RPMI7951 (cell line): ENCODE results near the gene CTCFL. TPM values are rescaled to one million over a fixed set of nuclear protein-coding genes. Genes with fewer than 3 reads are reported as not detected.

ENCODE experiments used
- DNase-seq: peaks from one replicate; pipeline ENCODE4 v3.0.0-alpha.2; 2012; ENCODE audit warnings: low read depth
- total RNA-seq: library from RNA; depleted of rRNA; stranded (reverse); fragments of >200 nt; shearing (Covaris generic); gene quantifications from 2 replicates; pipeline ENCODE4 v1.2.3, GENCODE V29; 2014

CTCFL gene
- total RNA-seq, 1 experiment from 2014 or later: not detected

DNA sequence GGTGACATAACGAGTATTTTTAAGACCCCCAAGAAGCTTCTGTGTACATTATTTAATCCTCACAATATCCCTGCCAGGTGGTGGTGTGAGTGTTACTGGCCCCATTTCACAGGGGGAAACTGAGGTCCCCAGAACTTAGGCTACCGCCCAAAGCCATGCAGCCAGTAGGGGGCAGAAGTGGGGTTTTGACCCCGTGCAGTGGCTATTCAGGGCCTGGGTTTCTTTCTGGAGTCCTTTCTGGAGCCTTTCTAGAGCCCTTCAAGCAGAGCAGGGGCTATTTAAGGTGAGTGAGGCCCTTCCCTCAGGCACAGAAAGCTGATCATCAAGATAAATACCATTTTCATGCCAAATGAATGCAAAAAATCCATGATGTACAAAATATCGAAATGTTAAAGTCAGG, 59.0 kb downstream of the CTCFL start:
- no peak for DNase-seq

DNA sequence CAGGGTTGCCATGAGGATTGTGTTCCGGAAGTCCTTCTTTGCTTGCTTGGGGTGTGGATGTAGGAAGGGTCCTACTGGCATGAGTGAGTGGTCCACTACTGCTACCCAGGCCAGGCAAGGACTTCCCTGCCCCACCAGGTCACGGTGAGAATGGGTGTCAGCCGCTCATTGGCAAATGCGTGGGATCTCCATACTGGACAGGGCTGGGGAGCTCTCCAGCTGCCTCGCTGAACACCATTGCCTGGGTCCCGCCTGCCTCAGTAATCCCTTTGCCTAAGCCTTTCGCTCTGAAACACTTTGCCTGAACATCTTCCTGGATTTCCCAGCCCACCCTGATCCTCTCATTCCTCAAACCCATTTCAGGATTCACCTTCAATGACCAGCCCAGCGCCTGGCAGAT, 59.5 kb downstream of the CTCFL start:
- no peak for DNase-seq

DNA sequence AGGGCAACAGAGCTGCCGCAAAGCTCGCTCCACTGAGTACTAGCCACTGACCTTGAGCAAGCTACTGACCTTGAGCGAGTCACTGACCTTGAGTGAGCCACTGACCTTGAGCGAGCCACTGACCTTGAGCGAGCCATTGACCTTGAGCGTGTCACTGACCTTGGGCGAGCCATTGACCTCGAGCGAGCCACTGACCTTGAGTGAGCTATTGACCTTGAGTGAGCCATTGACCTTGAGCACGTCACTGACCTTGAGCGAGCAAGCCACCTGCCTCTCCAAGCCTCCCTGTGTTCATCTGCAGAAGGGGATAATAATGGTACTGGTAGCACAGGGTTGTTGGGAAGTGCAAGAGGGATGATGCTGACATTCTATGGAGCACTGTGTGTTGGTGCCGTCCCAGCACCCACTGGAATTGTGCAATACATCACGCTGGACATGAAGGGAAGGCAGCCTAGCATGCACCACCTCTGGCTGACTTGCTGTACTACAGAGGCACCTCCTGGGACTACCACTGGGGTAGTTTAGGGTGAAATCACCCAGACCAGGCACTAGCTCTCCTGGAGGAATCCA, 60.2 kb downstream of the CTCFL start:
- peak; percentile 42 for DNase-seq

DNA sequence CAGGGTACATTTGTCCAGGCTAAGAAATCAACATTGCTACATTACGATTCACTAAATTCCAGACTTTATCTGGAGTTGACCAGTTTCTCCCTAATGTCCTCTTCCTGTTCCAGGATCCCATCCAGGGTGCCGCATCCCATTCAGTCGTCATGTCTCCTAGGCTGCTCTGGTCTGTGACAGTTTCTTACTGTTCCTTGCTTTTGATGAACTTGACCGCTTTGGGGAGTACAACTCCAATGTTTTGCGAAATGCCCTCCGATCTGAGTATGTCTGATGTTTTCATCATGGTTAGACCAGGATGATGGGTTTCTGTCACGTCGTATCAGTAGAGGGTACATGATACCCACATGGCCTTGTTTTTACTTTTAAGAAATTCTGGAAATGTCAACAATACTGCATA, 62.2 kb downstream of the CTCFL start:
- no peak for DNase-seq

DNA sequence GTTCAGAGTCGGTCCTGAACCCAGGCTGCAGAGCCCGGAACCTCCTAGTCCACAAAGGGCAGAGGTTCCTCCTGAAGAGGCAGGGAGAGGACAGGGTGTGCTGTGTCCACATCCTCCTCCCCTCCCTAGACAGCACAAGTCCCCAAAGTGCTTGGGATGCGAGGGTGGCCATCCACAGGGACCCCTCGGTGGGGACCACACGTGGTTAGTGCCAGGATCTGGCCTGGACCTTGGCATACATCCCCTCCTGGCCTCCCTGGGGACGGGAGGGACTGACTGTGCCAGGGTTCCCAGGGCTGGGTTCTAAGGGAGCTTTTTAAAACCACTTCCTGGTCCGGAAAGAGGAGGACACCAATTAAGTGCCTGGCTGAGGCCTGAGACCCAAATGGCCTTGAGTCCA, 63.2 kb downstream of the CTCFL start:
- DNase-seq: no peak

DNA sequence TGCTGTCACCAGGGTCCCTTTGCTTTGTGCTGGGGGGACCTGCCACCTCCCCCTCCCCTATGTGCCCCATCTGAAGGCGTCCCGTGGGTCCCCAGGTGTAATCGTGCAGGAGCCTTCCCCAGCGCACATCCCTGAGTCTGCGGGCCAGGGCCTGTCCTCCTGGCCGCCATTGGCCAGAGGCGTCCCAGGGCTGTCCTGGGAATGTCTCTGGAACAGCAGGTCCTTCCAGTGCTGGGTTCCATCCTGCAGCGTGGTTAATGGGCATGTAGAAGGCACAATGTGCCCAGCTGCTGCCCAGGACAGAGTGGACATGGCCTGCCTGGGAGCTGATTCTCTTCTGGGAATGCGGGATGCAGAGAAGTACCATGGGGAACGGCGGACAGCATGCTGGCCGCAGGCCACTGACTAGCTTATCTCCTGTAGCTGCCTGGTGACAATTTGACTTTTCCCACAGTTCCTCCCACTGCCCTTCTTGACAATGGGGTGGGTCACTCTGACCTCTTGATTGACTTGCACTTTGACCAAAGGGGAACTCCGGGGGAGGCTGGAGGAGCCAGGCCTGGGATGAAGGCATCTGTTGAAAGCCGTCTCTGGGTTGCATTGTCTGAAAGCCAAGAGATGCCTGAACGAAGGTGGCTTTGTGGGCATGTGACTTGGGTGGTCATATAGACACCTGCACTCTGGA, 64.0 kb downstream of the CTCFL start:
- no peak for DNase-seq

DNA sequence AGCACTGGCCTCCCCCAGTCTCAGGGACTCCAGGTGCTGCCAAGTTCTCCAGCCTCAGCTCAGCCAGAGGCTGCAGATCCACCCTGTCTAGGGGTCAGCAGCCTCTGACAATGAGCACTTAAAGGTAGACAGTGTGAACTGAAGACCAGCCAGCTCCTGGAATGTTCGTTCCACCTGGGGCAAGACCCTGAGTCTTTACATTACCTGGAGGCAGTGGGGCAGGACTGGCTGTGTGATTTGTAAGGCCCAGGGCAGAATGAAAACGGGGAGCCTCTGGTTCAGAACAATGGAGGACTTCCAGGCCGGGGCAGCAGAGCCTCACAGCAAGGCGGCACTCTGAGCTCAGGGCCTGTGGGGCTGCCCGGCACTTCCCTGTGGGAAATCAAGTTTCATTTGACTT, 65.0 kb downstream of the CTCFL start:
- no peak for DNase-seq

DNA sequence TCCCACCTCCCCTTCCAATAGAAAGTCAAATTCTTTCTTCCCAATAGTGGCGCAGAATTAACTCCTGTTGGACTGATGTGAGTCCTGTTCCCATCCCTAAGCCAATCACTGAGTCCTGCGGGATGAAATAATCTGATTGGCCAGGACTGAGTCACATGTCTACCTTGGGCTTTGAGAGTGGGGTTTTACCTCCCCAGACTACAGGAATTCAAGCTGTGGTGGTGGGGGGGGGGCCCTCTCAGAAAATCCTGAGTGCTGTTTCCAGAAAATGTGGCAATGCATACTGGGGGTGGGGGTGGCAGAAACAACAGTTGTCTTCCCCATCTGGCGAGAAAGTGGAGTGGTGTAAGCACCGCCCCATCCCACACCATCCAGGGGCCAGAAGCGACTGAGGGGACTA, 65.7 kb downstream of the CTCFL start:
- no peak for DNase-seq

DNA sequence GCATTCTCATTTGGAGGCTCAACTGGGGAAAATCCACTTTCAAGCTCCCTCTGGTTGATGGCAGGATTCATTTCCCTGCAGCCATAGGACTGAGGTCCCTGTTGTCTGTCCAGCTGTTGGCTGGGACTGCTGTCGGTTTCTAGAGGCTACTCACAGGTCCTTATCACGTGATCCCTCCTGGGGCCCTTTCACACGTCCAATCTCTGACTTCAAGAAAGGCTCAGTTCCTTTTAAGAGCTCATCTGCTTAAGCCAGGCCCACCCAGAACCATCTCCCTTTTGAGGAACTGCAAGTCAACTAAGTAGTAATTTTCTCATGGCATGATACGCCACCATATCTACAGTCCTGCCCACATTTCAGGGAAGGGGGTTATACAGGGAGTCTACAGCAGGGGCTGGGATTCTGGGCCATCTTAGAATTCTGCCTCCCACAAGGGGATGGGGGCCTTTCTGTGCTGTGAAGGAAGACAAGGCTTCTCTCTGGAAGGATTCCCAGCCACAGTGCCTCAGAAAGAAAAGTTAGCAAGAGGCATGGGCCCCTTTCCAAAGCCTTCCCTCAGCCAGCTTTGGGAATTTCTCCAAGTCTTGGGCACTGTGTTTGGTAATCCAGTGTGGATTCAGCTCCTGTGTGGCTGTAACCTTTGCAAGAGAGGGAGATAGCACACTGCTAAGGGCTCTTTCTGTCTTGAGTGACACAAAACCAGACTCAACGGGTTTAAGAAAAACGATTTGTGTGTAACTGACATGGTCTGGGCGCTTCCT, 66.4 kb downstream of the CTCFL start:
- DNase-seq: no peak

DNA sequence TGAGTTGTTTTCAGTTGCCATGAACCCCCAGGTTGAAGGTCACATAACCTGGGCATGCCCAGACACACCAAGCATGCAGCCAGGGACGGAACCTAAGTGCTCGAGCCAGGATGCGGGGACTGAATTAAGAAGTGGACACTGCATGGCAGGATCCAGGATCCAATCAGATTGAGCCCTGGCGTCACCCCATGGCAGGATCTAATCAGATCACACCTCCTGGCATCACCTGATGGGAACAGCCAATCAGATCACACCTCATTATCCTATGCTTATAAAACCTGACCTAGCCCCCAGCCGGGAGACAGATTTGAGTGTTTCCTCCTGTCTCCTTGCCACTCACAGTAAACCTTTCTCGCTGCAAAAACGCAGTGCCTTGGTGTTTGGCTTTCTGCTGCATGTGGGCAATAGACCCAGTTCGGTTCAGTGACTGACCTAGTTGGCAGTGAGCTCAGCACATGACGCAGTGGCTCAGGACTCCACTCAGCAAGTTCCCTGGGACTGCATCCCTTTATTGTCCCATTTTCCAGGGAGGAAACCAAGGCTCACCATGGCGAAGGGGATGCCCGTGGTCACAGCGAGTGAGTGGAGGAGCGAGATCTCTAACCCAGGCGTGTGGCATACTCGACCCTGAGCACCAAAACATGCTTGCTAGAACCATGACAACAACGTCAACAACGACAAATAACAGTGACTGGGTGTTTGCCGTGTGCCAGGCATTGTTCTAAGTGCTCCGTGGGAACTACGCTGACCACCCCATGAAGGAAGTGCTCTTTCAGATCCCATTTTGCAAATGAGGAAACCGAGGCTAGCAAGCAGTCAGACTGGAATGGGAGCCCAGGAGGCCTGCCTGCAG, 67.5 kb downstream of the CTCFL start:
- DNase-seq: no peak

DNA sequence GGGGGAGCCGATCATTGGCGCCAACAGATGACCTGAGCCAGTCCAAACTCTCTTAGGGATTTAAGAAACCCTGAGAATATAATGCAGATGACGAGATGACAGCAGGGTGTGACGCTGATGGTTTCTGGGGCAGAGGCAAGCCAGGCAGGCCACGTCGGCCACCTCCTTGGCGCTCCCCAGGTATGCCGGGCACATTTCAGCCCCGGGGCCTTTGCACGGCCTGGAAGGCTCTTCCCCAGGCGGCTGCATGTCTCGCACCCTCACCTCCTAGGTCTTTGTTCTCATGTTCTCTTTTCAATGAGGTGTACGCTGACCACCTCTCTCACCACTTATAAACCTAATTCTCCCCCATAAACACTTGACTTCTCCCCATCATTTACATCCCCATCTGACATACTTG, 68.8 kb downstream of the CTCFL start:
- no peak for DNase-seq

DNA sequence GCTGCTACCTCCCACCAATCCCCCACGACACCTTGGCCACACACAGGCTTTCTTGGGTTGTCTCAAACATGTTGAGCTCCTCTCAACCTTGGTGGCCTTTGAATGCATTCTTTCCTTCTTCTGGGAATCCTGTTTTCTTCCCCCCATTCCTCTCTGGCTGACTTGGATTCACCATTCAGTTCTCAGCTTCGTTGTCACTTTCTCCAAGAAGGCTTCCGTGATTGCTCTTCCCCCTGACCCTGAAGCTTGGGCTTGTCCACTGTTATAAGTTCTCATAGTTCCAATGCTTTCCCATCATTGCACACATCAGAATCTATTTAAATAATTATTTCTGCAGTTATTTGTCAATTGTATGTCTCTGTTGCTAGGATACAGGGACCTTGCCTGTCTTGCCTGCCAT, 69.6 kb downstream of the CTCFL start:
- DNase-seq: no peak

DNA sequence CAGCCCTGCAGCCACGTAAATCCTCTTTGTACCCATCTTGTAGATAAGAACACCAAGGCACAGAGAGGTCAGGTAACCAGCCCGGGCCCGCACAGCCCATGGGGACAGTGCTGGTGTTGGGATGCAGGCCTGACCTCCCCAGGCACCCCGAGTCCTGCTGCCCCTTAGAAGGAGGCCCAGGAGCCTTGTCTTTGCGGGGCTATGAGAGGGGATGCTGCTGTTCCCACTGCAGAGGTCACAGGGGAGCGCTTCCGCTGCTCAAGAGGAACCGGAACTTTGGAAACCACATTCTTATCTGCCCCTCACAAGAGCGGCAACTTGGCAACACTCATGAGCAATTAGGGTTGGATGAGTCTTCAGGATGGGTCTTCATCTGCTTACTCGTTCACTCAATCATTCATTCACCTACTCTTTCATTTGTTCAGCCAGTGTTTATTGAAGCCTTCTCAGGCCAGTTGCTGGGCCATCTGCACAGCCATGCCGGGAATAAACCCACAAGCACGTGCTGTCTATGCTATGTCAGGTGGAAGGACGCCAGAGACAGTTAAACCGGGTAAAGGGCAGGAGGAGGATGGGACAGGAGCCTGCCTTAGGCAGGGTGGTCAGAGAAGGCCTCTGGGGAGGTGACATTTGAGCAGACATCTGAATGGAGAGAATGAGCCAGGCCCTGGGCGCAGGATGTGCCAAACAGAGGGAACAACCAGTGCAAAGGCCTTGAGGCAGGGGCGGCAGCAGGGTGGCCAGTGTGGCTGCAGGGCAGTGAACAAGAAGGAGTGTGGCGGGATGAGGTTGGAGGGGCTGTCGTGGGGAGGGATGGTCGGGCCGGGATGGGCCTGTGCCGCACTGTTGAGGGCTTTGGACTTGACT, 72.9 kb downstream of the CTCFL start:
- DNase-seq: no peak

DNA sequence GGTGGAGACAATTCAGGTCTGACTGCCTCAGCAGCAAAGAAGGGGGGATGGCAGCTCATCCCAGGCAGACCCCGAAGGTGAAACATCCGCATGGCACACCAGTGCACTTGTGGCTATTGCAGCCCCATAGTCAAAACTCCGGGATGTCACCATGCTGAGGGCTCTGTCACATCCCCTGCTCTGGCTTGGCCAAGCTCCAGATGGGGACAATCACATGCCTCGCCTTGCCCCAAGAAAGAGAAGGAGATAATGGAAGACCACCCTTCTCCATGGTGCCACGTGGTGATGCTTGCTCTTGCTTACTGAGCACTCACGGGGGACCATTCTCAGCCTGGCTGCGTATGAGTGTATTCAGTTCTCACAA, 73.5 kb downstream of the CTCFL start:
- no peak for DNase-seq

DNA sequence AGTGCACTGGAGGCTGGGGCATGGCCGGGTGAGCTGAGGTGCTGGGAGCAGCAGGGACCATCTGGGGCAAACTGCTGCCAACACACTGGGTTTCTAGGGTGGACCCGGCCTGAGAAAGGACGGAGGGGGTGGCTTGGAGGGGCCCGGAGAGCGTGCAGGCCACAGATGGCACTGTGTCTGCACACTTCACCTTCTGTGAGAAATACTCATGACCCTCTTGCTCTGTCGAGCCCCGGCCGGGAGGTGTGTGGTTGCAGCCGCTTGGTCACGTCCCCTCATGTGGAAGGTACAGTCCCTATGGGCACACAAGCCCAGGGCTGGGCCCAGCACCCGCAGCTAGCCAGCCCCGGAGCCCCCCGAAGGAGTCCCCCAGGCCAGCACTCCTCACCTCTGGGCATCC, 74.0 kb downstream of the CTCFL start:
- DNase-seq: no peak

DNA sequence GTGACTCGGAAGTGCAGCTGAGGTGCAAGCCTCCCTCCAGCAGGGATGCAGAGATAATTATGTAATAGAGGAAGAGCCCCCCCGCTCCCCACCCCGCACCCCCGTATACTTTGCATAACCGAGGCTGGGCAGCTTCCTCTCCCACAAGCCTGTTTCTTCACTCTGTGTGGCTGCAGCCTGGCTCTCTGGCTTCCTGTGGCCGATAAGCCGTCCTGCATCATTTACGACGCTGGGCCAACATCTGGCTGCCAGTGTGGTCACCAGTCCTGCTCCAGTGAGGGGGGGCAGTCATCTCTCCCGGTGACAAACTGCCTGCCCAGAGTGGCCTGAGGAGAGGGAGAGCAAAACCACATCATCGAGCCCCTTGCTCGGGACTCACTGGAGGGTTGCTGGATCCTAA, 74.5 kb downstream of the CTCFL start:
- peak; percentile 51 for DNase-seq

DNA sequence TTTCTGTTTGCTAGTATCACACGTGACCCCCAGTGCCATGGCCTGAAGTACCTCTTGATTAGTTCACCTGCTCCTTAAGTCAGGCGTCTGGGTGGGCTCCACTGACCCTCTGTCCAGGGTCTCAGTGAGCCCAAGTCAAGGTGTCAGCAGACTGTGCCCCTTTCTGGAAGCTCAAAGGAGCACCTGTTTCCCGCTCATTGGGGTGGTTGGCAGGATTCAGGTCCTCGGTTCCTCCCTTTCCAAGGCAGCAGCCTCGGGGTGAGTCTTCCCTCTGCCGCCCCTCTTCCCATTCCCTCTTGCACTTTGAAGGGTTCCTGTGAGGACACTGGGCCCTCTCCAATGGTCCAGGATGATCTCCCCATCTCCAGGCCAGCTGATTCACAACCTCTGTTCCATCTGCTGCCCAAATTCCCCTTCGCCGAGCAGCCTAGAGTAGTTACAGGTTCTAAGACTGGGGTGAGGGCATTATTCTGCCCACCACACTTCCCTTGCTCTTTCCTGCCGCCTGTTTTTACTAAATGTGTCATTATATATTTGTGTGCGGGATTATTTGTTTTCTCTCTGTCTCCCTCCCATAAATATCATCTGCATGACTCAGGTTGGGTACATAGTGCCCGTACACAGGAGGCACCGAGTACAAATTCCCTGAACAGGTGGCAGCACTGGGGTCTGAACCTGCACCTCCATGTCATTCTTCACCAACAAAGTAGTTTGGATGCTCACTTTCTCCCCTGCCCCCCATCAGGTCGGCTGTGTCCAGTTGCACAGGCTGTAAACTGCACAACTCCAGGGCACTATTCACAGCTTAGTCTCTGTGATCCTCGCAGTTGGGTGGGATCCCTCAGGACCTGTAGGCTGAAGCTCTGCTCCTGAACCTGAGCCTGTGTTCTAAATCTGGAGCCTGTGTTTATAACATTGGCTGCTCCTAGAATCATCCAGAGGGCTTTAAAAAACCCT, 75.3 kb downstream of the CTCFL start:
- no peak for DNase-seq

DNA sequence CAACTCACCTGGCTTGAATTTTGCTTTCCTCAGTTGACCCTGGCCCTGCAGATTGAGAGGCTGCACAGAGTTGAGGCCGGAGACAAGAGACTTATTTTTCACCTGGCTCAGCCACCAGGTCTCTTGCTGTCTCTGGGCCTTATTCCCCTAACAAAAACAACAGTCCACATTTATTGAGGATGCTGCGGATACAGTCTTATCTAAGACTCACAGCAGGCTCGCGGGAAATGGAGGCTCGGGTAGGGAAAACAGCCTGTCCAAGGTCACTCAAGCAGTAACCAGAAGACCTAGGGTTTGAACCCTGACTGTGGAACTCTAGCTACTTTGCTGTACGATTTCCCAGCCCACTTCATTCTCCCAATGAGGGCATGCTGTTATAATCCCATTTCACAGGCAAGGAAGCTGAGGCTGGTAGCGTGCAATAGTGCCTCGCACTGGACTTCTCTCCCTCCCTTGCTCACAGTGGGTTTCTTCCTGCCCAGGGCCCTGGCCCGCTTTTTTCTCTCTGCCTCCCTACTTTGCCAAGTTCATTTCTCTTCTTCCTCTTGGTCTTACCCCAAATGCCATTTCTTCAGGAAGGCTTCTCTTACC, 76.1 kb downstream of the CTCFL start:
- DNase-seq: no peak
